ENCODE data around the gene PDSS1. TPM values are rescaled to one million over a fixed set of nuclear protein-coding genes. Genes with fewer than 3 reads are reported as not detected.

The PDSS1 gene, protein sequence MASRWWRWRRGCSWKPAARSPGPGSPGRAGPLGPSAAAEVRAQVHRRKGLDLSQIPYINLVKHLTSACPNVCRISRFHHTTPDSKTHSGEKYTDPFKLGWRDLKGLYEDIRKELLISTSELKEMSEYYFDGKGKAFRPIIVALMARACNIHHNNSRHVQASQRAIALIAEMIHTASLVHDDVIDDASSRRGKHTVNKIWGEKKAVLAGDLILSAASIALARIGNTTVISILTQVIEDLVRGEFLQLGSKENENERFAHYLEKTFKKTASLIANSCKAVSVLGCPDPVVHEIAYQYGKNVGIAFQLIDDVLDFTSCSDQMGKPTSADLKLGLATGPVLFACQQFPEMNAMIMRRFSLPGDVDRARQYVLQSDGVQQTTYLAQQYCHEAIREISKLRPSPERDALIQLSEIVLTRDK
- 3.1 and 5.4 TPM in 2 replicates for total RNA-seq

DNA sequence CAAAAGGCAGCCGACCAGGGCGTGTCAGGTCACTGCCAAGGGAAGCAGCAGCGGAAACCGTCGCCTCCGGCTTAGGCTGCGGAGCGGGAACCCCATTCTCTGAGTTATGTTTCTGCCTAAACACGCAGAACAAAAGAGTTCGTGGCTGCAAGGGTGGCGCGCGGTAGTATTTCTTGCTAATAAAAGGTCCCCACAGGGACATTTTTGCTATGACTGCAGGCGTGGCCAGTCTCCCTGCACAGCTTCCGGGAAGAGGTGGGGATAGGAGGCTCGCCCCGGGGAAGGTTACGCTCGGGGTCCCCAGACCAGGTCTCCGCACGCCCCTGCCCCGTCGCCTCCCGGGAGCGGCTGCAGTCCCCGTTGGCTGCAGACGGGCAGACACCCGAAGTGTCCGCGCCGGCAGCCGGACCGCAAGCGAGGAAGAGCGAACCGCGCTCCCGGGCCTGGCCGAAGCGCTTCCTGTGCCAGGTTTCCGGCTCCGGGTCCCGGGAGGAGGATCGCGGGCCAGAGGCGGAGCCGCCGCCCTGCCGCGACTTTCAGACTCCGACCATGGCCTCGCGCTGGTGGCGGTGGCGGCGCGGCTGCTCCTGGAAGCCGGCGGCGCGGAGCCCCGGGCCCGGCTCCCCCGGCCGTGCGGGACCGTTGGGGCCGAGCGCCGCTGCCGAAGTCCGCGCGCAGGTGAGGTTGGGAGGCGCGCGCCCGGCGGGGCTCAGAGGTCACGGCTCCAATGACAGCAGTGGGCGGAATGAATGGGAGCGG lies at the start of gene PDSS1:
Gene PDSS1, plus strand, starts transcription at position 539 of the 759 bp plus-strand sequence. Its CDS starts 11 bp downstream, at position 550.

Other genes with a start within 250 kb of the PDSS1 start
- 30.4 and 31.6 TPM in 2 replicates for gene ABI1, start 163.3 kb downstream of the PDSS1 start, total RNA-seq